DND-41 (cell line): Measurements from ENCODE around the gene AP1G2.

Experiments
- EZH2 ChIP-seq: IDR thresholded peaks from 3 replicates; pipeline ENCODE4 v1.6.1; 2012; ENCODE audit warnings: borderline replicate concordance, low read depth, mild to moderate bottlenecking, moderate library complexity, low read length, inconsistent platforms; ENCODE audit not compliant: severe bottlenecking
- TF ChIP-seq, protein P1 (sequence below): IDR thresholded peaks from 2 replicates; pipeline ENCODE4 v1.5.1; 2012; ENCODE audit warnings: borderline replicate concordance, low read length, moderate library complexity, mild to moderate bottlenecking; ENCODE audit not compliant: poor library complexity, severe bottlenecking; ENCODE audit errors: extremely low read depth

DNA sequence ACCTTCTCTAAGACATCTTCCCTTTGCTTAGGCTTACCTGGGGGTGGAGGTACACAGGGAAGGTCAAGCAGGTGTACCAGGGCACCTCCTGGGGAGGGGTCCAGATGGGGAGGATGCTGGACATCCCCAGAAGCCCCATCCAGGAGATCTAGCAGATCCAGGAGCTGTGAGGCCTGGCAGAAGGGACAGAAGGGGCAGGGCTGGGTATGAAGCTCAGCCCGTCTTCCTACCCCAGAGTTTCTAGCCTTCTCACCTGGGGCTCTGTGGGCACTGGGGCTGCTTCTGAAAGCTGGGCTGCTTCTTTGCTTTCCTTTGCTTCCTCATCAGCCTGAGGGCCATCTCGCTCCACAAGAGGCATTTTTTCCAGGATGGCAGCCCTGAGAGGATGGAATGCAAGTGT, 6.3 kb downstream of the AP1G2 start:
- TF ChIP-seq, protein P1, sequence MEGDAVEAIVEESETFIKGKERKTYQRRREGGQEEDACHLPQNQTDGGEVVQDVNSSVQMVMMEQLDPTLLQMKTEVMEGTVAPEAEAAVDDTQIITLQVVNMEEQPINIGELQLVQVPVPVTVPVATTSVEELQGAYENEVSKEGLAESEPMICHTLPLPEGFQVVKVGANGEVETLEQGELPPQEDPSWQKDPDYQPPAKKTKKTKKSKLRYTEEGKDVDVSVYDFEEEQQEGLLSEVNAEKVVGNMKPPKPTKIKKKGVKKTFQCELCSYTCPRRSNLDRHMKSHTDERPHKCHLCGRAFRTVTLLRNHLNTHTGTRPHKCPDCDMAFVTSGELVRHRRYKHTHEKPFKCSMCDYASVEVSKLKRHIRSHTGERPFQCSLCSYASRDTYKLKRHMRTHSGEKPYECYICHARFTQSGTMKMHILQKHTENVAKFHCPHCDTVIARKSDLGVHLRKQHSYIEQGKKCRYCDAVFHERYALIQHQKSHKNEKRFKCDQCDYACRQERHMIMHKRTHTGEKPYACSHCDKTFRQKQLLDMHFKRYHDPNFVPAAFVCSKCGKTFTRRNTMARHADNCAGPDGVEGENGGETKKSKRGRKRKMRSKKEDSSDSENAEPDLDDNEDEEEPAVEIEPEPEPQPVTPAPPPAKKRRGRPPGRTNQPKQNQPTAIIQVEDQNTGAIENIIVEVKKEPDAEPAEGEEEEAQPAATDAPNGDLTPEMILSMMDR: no peak
- no peak for TF ChIP-seq EZH2
